ENCODE measurements around the gene BAIAP3.
A peak's percentile ranks its signal among the peaks of the same experiment; 100 is the strongest.
"Not testable (repeated sequence)": the region's sequence is repeated elsewhere in the genome, so short reads cannot be mapped to it uniquely, and the experiment has no call there.

BAIAP3 gene

DNA sequence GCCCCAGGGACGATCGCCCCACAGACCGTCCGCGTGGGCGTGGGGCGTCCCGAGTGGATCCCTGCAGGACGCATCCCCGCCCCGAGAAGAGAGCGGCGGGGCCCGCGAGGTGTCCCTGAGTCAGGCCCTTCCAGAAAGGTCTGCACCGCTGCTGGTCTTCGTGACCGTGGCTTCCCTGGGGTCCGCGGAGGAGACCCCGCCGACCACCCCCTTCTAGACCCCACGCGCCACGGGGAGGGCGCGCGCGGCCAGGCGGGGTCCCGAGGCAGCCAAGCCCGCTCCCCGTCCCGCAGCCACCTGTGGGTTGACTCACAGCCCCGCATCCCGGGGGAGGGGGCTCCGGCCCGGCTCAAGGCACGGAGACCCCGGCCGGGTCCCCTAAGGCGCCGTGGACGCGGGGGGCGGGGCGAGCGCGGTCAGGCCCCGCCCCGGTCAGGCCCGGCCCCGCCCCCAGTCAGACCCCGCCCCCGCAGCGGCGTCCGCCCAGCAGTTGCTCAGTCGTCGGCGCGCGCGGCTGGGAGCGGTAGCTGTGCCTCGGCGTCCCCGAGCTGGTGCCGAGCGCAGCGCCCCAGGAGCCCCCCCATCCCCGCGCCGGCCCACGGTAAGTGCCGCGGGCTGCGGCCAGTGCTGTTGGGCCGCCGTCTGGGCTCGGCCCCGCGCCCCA lies at the start of gene BAIAP3:
Gene BAIAP3 (plus strand): TSS at position 497 of the 664 bp plus-strand sequence. CDS start 4,905 bp downstream, outside the sequence.
- Mint-ChIP-seq H3K27ac (peak within 1 kb of the TSS; percentile 88), H3K27me3 (peaks cover 18% of the 10 kb centered on the region), H3K9me3 (no peaks in the 10 kb centered on the region), H3K4me1 (peaks cover 46% of the 10 kb centered on the region), H3K4me3 (peak within 1 kb of the TSS; percentile 76), H3K36me3 (no peaks in the 10 kb centered on the region)
- peak; percentile 59 for ATAC-seq

GRCh38 chr16:1283996-1284616 lies 49.3 kb upstream of the BAIAP3 start:
- peaks cover 11% of the 10 kb centered on the region for H3K4me1 Mint-ChIP-seq
- no peaks in the 10 kb centered on the region for H3K9me3 Mint-ChIP-seq
- H3K4me3 Mint-ChIP-seq, result no peak overlapping the region
- peaks cover 61% of the 10 kb centered on the region for H3K27me3 Mint-ChIP-seq
- ATAC-seq, result no peak
- H3K27ac Mint-ChIP-seq, result no peak overlapping the region
- H3K36me3 Mint-ChIP-seq, result no peaks in the 10 kb centered on the region

- ATAC-seq, result no peak
- Mint-ChIP-seq H3K27ac (no peak overlapping the region), H3K27me3 (peaks cover 68% of the 10 kb centered on the region)
These were observed 47.6 kb upstream of the BAIAP3 start for GRCh38 chr16:1285669-1286512.

GRCh38 chr16:1286513-1287094 lies 46.8 kb upstream of the BAIAP3 start:
- H3K27ac Mint-ChIP-seq, result no peak overlapping the region
- H3K9me3 Mint-ChIP-seq, result no peaks in the 10 kb centered on the region
- no peaks in the 10 kb centered on the region for H3K36me3 Mint-ChIP-seq
- H3K4me3 Mint-ChIP-seq, result no peak overlapping the region
- ATAC-seq, result no peak
- H3K4me1 Mint-ChIP-seq, result peaks cover 18% of the 10 kb centered on the region
- H3K27me3 Mint-ChIP-seq, result peaks cover 73% of the 10 kb centered on the region

More at GRCh38 chr16:1285669-1286512, 47.6 kb upstream of the BAIAP3 start:
- Mint-ChIP-seq H3K4me1 (peaks cover 18% of the 10 kb centered on the region), H3K4me3 (no peak overlapping the region), H3K9me3 (no peaks in the 10 kb centered on the region), H3K36me3 (no peaks in the 10 kb centered on the region)

DNA sequence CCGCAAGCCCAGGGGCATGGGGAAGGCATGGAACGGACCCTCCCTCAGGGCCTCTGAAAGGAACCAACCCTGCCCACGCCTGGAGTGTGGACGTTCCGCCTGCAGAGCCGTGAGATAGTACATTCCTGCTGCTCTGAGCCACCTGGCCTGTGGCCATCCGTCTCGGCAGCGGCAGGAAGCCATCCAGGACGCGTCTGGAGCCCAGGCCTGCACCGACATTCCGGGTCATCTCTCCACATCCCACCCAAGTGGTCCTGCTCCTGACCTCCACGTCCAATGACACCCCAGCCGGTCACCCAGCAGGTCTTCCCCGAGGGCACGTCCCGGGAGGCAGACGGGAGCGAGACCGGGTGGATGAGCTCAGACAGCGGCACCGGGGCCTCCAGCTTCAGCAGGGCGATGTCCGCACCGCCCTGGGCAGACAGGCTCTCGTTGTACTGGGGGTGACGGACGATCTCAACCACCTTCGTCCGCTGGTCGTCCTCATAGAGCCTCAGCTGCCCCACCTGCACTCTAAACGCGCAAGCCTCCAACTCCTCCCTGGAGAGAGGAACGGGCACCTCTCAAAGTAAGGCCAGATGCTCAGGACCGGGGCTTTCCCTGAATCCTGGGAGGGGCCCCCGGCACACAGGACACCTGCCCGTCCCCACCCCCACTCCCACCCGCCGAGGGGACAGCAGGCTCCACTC lies 45.3 kb upstream of the BAIAP3 start:
- no peak for ATAC-seq
- Mint-ChIP-seq H3K9me3 (no peaks in the 10 kb centered on the region), H3K27me3 (peaks cover 84% of the 10 kb centered on the region), H3K27ac (no peak overlapping the region), H3K36me3 (no peaks in the 10 kb centered on the region), H3K4me3 (no peak overlapping the region), H3K4me1 (peaks cover 18% of the 10 kb centered on the region)

- Mint-ChIP-seq H3K4me3 (no peak overlapping the region), H3K4me1 (peaks cover 20% of the 10 kb centered on the region), H3K27ac (no peak overlapping the region), H3K27me3 (peaks cover 83% of the 10 kb centered on the region), H3K36me3 (no peaks in the 10 kb centered on the region), H3K9me3 (no peaks in the 10 kb centered on the region)
- peak; percentile 44 for ATAC-seq
These were observed 44.5 kb upstream of the BAIAP3 start for GRCh38 chr16:1288813-1289476.

- Mint-ChIP-seq H3K4me1 (peaks cover 26% of the 10 kb centered on the region), H3K36me3 (no peaks in the 10 kb centered on the region), H3K27ac (no peak overlapping the region), H3K9me3 (no peaks in the 10 kb centered on the region), H3K27me3 (peaks cover 83% of the 10 kb centered on the region), H3K4me3 (no peak overlapping the region)
- ATAC-seq, result no peak
These were observed 44.0 kb upstream of the BAIAP3 start for GRCh38 chr16:1289477-1289866.

- no peak for ATAC-seq
- peaks cover 28% of the 10 kb centered on the region for H3K4me1 Mint-ChIP-seq
- no peak overlapping the region for H3K27ac Mint-ChIP-seq
- peaks cover 87% of the 10 kb centered on the region for H3K27me3 Mint-ChIP-seq
- H3K4me3 Mint-ChIP-seq, result no peak overlapping the region
- no peaks in the 10 kb centered on the region for H3K36me3 Mint-ChIP-seq
- H3K9me3 Mint-ChIP-seq, result no peaks in the 10 kb centered on the region
These were observed 43.4 kb upstream of the BAIAP3 start for GRCh38 chr16:1290063-1290501.

DNA sequence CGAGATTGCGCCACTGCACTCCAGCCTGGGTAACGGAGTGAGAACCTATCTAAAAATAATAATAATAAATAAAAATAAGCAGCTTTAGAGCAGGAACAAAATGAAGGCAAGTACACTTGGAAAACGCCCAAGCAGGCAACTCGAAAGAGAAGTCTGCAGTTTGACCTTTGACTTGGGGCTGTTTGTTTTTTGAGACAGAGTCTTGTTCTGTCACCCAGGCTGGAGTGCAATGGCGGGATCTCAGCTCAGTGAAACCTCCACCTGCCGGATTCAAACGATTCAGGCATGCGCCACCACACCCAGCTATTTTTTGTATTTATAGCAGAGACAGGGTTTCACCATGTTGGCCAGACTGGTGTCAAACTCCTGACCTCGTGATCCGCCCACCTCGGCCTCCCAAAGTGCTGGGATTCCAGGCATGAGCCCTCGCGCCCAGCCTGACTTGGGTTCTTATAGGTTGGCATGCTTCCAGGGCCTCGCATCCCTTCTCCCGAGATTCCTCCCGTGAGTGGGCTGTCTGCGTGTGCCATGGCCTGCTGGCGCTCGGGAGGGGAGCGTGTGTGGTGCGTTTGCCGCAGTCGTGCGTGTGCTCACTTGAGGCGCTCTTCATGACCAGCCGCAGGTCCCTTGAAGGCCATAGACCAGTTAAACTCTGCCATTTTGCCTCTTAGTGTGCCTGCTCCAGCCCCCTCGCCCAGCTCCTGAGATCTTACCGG lies 42.4 kb upstream of the BAIAP3 start:
- Mint-ChIP-seq H3K27ac (no peak overlapping the region), H3K9me3 (no peaks in the 10 kb centered on the region), H3K4me1 (peaks cover 28% of the 10 kb centered on the region), H3K4me3 (no peak overlapping the region), H3K36me3 (no peaks in the 10 kb centered on the region), H3K27me3 (peaks cover 77% of the 10 kb centered on the region)
- no peak for ATAC-seq

GRCh38 chr16:1291576-1291974 lies 41.9 kb upstream of the BAIAP3 start:
- Mint-ChIP-seq H3K9me3 (no peaks in the 10 kb centered on the region), H3K27me3 (peaks cover 72% of the 10 kb centered on the region), H3K4me1 (peaks cover 30% of the 10 kb centered on the region), H3K36me3 (no peaks in the 10 kb centered on the region), H3K4me3 (no peak overlapping the region), H3K27ac (no peak overlapping the region)
- ATAC-seq, result no peak

DNA sequence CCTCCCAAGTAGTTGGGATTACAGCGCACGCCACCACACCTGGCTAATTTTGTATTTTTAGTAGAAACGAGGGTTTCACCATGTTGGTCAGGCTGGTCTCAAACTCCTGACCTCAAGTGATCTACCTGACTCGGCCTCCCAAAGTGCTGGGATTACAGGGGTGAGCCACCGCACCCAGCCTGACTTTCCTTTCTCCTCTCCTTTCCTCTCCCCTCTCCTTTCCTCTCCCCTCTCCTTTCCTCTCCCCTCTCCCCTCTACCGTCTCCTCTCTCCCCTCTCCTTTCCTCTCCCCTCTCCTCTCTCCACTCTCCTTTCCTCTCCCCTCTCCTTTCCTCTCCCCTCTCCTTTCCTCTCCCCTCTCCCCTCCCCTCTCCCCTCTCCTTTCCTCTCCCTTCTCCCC lies 41.2 kb upstream of the BAIAP3 start:
- H3K4me1 Mint-ChIP-seq, result peaks cover 36% of the 10 kb centered on the region
- not testable (repeated sequence) for H3K9me3 Mint-ChIP-seq, H3K4me3 Mint-ChIP-seq, ATAC-seq, H3K36me3 Mint-ChIP-seq, H3K27ac Mint-ChIP-seq
- peaks cover 69% of the 10 kb centered on the region for H3K27me3 Mint-ChIP-seq

DNA sequence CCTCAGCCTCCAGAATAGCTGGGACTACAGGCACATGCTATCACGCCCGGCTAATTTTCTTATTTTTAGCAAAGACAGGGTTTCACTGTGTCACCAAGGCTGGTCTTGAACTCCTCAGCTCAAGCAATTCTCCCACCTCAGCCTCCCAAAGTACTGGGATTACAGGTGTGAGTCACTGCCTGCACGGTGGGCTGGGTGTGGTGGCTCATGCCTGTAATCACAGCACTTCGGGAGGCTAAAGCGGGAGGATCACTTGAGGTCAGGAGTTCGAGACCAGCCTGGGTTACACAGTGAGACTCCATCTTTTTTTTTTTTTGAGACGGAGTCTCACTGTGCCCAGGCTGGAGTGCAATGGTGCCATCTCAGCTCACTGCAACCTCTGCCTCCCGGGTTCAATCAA lies 40.6 kb upstream of the BAIAP3 start:
- not testable (repeated sequence) for H3K4me3 Mint-ChIP-seq, H3K27ac Mint-ChIP-seq, ATAC-seq, H3K9me3 Mint-ChIP-seq, H3K36me3 Mint-ChIP-seq
- peaks cover 63% of the 10 kb centered on the region for H3K27me3 Mint-ChIP-seq
- peaks cover 39% of the 10 kb centered on the region for H3K4me1 Mint-ChIP-seq

- Mint-ChIP-seq H3K27me3 (peaks cover 50% of the 10 kb centered on the region), H3K27ac (no peak overlapping the region), H3K9me3 (no peaks in the 10 kb centered on the region), H3K4me1 (peaks cover 35% of the 10 kb centered on the region), H3K4me3 (no peak overlapping the region), H3K36me3 (no peaks in the 10 kb centered on the region)
- ATAC-seq, result no peak
These were observed 39.4 kb upstream of the BAIAP3 start for GRCh38 chr16:1293921-1294656.

Data from stimulated activated memory B cell treated with anti-CD40 and anti-IgM and Interleukin-4, amounts not matched to agents 10 μg/mL and 1 μg/mL and 100 μg/mL, for 72 hours (primary cell).